GM12878 (cell line): ENCODE results near the gene FICD. TPM values are rescaled to one million over a fixed set of nuclear protein-coding genes. Genes with fewer than 3 reads are reported as not detected.

Experiments used
- ATAC-seq: fragments of 200-7000 bp; cut with Tn5 transposase; 3 replicates; pipeline ENCODE4 v1.9.1; 2020; ENCODE audit warnings: mild to moderate bottlenecking, moderate library complexity
- BruUV-seq: library from RNA; stranded (reverse); fragments of 400-500 nt; replicated peaks from 2 replicates; lab custom pipeline; 2021; lab: Mats Ljungman, UMichigan
- CTCF ChIA-PET: fragments of 300-600 bp; sonication (Branson Sonifier 250); formaldehyde crosslinking; extraction: SDS; loops from one replicate; lab custom pipeline; 2021; ENCODE audit warnings: inconsistent platforms; lab: Yijun Ruan, JAX
- POLR2A ChIA-PET: fragments of 350-600 bp; formaldehyde crosslinking; extraction: SDS; loops from one replicate; lab custom pipeline; 2021; ENCODE audit warnings: inconsistent platforms; lab: Charles Lee
- RAD21 ChIA-PET: fragments of 300-600 bp; sonication (Branson Sonifier 250); formaldehyde crosslinking; loops from one replicate; lab custom pipeline; 2023; ENCODE audit warnings: antibody characterized with exemption; ENCODE audit not compliant: unreplicated experiment; lab: Charles Lee
- SMC1A ChIA-PET: fragments of 300-600 bp; sonication (Branson Sonifier 250); formaldehyde crosslinking; loops from one replicate; lab custom pipeline; 2023; ENCODE audit not compliant: unreplicated experiment, uncharacterized antibody; lab: Charles Lee
- DNase-seq: peaks from one replicate; pipeline ENCODE4 v3.0.0-alpha.2; 2011; ENCODE audit warnings: low read depth, low spot score
- FAIRE-seq: peaks from 3 replicates; lab custom pipeline; 2011; peaks lifted over from hg19 to GRCh38; lab: Jason Lieb, UNC
- H2AFZ ChIP-seq: 2 replicates; pipeline ENCODE4 v1.6.0; 2011; ENCODE audit warnings: low read depth, low read length, control low read depth; ENCODE audit not compliant: control insufficient read depth
- H3K27ac ChIP-seq: 2 replicates; pipeline ENCODE4 v1.5.1; 2011; ENCODE audit warnings: control low read depth; ENCODE audit not compliant: control insufficient read depth, insufficient read depth
- H3K27me3 ChIP-seq, 2 experiments: replicated peaks in 1 of 2; 2 replicates each; pipeline versions ENCODE4 v1.6.0 to v1.6.1; 2011; ENCODE audit warnings: low read length in 1 of 2; ENCODE audit not compliant: control insufficient read depth in 2 of 2, insufficient read depth in 2 of 2
- H3K36me3 ChIP-seq, 2 experiments: 2 replicates each; pipeline ENCODE4 v1.5.1; 2011; ENCODE audit warnings: low read length in 1 of 2; ENCODE audit not compliant: control insufficient read depth in 2 of 2, insufficient read depth in 2 of 2
- H3K4me1 ChIP-seq: 2 replicates; pipeline ENCODE4 v1.6.1; 2011; ENCODE audit warnings: mild to moderate bottlenecking, low read length, moderate library complexity, mixed read lengths; ENCODE audit not compliant: control insufficient read depth, insufficient read depth
- H3K4me2 ChIP-seq: 2 replicates; pipeline ENCODE4 v1.6.0; 2011; ENCODE audit warnings: control low read depth; ENCODE audit not compliant: control insufficient read depth, insufficient read depth
- H3K4me3 ChIP-seq: fragments of 200-600 bp; sonication (generic); 2 replicates; pipeline ENCODE4 v1.5.1; 2016
- H3K79me2 ChIP-seq: 2 replicates; pipeline ENCODE4 v1.6.0; 2011; ENCODE audit warnings: low read length; ENCODE audit not compliant: control insufficient read depth, insufficient read depth
- H3K9ac ChIP-seq: 2 replicates; pipeline ENCODE4 v1.8.0; 2011; ENCODE audit warnings: low read length, control low read depth, mixed read lengths; ENCODE audit not compliant: control insufficient read depth, insufficient read depth
- H3K9me3 ChIP-seq: replicated peaks from 3 replicates; pipeline ENCODE4 v1.5.1; 2011; ENCODE audit warnings: mild to moderate bottlenecking, low read length; ENCODE audit not compliant: control insufficient read depth, insufficient read depth
- H4K20me1 ChIP-seq: 2 replicates; pipeline ENCODE4 v1.6.0; 2011; ENCODE audit not compliant: control insufficient read depth, insufficient read depth
- ASH2L ChIP-seq: fragments of 300-600, 200-600 bp; sonication (generic); IDR thresholded peaks from 2 replicates; pipeline ENCODE4 v1.6.1; 2017; ENCODE audit warnings: low read depth, mild to moderate bottlenecking, borderline replicate concordance
- BHLHE40 ChIP-seq, 2 experiments: fragments of 450-650 bp in 1 of 2; IDR thresholded peaks; 2 replicates each; pipeline ENCODE4 v1.6.1; 2011 to 2017; ENCODE audit warnings: low read depth in 2 of 2, borderline replicate concordance in 1 of 2, improper control_type of control experiment in 1 of 2, low read length in 1 of 2, mild to moderate bottlenecking in 1 of 2
- EED ChIP-seq: sonication (generic); IDR thresholded peaks from 2 replicates; pipeline ENCODE4 v1.6.1; 2016; ENCODE audit warnings: antibody characterized with exemption, low read depth
- EZH2 ChIP-seq: IDR thresholded peaks from 2 replicates; pipeline ENCODE4 v1.6.1; 2012; ENCODE audit warnings: low read depth, mild to moderate bottlenecking, control low read depth, inconsistent platforms, low read length, borderline replicate concordance; ENCODE audit not compliant: control insufficient read depth
- HDAC2 ChIP-seq: fragments of 200-600 bp; sonication (generic); IDR thresholded peaks from 2 replicates; pipeline ENCODE4 v1.6.1; 2017
- IKZF1 ChIP-seq: fragments of 450-650 bp; conservative IDR thresholded peaks from 2 replicates; pipeline ENCODE4 v1.6.1; 2017; ENCODE audit warnings: antibody characterized with exemption, mild to moderate bottlenecking
- JUND ChIP-seq: IDR thresholded peaks from 2 replicates; pipeline ENCODE4 v1.6.1; 2012; ENCODE audit warnings: low read depth, mild to moderate bottlenecking, low read length, improper control_type of control experiment, moderate library complexity
- MTA3 ChIP-seq: IDR thresholded peaks from 2 replicates; pipeline ENCODE4 v1.6.1; 2012; ENCODE audit warnings: low read length, inconsistent platforms, borderline replicate concordance
- MYC ChIP-seq: IDR thresholded peaks from 2 replicates; pipeline ENCODE4 v1.6.1; 2011; ENCODE audit warnings: mild to moderate bottlenecking, low read length, moderate library complexity, inconsistent platforms; ENCODE audit not compliant: insufficient read depth, insufficient replicate concordance, insufficient read length, severe bottlenecking
- PRDM15 ChIP-seq: fragments of 450-650 bp; formaldehyde crosslinking; IDR thresholded peaks from 2 replicates; pipeline ENCODE4 v1.4.0; 2020; ENCODE audit warnings: mild to moderate bottlenecking, moderate library complexity
- SIX5 ChIP-seq: IDR thresholded peaks from 2 replicates; pipeline ENCODE4 v1.6.1; 2011; ENCODE audit warnings: mild to moderate bottlenecking, low read depth, low read length, moderate library complexity; ENCODE audit not compliant: severe bottlenecking
- SKIL ChIP-seq: fragments of 450-650 bp; IDR thresholded peaks from 2 replicates; pipeline ENCODE4 v1.6.1; 2017; ENCODE audit warnings: mild to moderate bottlenecking, low read depth, inconsistent platforms; ENCODE audit not compliant: poor library complexity, severe bottlenecking
- SPI1 ChIP-seq: IDR thresholded peaks from 2 replicates; pipeline ENCODE4 v1.6.1; 2011; ENCODE audit warnings: low read depth, mild to moderate bottlenecking, low read length, moderate library complexity, borderline replicate concordance; ENCODE audit not compliant: insufficient read depth
- SREBF1 ChIP-seq: IDR thresholded peaks from 2 replicates; pipeline ENCODE4 v1.6.1; 2012; ENCODE audit warnings: mild to moderate bottlenecking, low read length
- TCF7 ChIP-seq: IDR thresholded peaks from 2 replicates; pipeline ENCODE4 v1.6.1; 2014; ENCODE audit warnings: antibody characterized with exemption, borderline replicate concordance
- YBX1 ChIP-seq: fragments of 450-650 bp; IDR thresholded peaks from 2 replicates; pipeline ENCODE4 v1.6.1; 2016; ENCODE audit warnings: antibody characterized with exemption
- ZNF217 ChIP-seq: fragments of 450-650 bp; IDR thresholded peaks from 2 replicates; pipeline ENCODE4 v1.6.1; 2017; ENCODE audit warnings: antibody characterized with exemption, mild to moderate bottlenecking
- ZNF384 ChIP-seq: IDR thresholded peaks from 2 replicates; pipeline ENCODE4 v1.6.1; 2012; ENCODE audit warnings: low read depth, mild to moderate bottlenecking, low read length, improper control_type of control experiment, borderline replicate concordance
- WGBS: methylation state at CpG from one replicate; pipeline ENCODE4 v1.1.6; 2016; ENCODE audit warnings: low lambda C conversion rate; ENCODE audit not compliant: insufficient replicate concordance, insufficient coverage; ENCODE audit errors: missing lambda C conversion rate; 5-methylcytosine and 5-hydroxymethylcytosine counted together
- in situ Hi-C: fragments of 300-500 bp; cut with MboI; formaldehyde crosslinking; loops from 9 replicates; pipeline ENCODE4 v1.14.3; 2018; ENCODE audit warnings: mixed read lengths
- intact Hi-C: fragments of 100-400 bp; cut with micrococcal nuclease; formaldehyde crosslinking; loops from one replicate; pipeline ENCODE4 v1.14.2; 2022; ENCODE audit not compliant: unreplicated experiment
- polyA plus RNA-seq, 11 experiments: library from polyadenylated mRNA; depleted of rRNA in 4 of 11; unstranded in 6 of 11; stranded (reverse) in 5 of 11; fragments of >200 nt; fragmentation: Nextera tagmentation in 4 of 11; fragmentation: Illumina TruSeq in 1 of 11; extraction: Ambion mirVana in 4 of 11; extraction: Trizol in 1 of 11; gene quantifications; 1 replicate in 1 of 11; 2 replicates in 10 of 11; pipeline versions ENCODE4 v1.2.1 to v1.2.3, GENCODE V29; 2011 to 2016; ENCODE audit warnings: inconsistent platforms in 2 of 11, missing spikeins in 2 of 11, low read depth in 1 of 11
- total RNA-seq, 4 experiments: library from RNA; depleted of rRNA in 3 of 4; stranded (reverse); fragments of >200 nt in 3 of 4; fragmentation: Illumina TruSeq in 1 of 4; extraction: Trizol in 1 of 4; gene quantifications; 2 replicates each; pipeline versions ENCODE4 v1.2.1 to v1.2.3, GENCODE V29; 2013 to 2021

FICD gene
- total and polyA plus RNA-seq, 10 of the 15 experiments (the other 5 are each of a cell fraction or from before 2014, with no cell fraction given) = 1.1 to 9.4 (median 4.3) TPM

GRCh38 chr12:108551535-108551934 is 36.5 kb downstream of the FICD start (continued):
- TF ChIP-seq EZH2 (no peak), SPI1 (0 out of 2 replicates have a peak, but pooled peaks have one; percentile 9), EED (no peak), SKIL (no peak), BHLHE40 (IDR thresholded peaks at IDR 0.05; ENCODE audit: borderline replicate concordance in 1 of 2, low read depth in 2 of 2, low read length in 1 of 2) (peak; percentile 72 to 81)

- ChIA-PET POLR2A (interaction anchor here (0.6 kb wide), 1 partner anchor 135 kb away, joined by 4 read pairs; no protein-coding TSS in a partner anchor), CTCF (interaction anchor here (1.2 to 1.7 kb wide), 2 partner anchors 8 to 12 kb away, joined by 4 read pairs; partner anchors contain the start of gene SART3), RAD21 (interaction anchor here (1.5 kb wide), 1 partner anchor 65 kb away, joined by 4 read pairs; no protein-coding TSS in a partner anchor), SMC1A (interaction anchor here (26.5 kb wide), 1 partner anchor 64 kb away, joined by 718 read pairs; no protein-coding TSS in a partner anchor)
- H3K9me3 ChIP-seq = no peaks in the 10 kb centered on the region
- H3K4me3 ChIP-seq = 0 out of 2 replicates have a peak overlapping the region, but pooled peaks have one; percentile 18
- no peaks in the 10 kb centered on the region; the same call in 1 of the 2 replicates for H4K20me1 ChIP-seq
- DNase-seq = no peak
- in situ Hi-C loops (no loop called here), intact Hi-C loops (no loop called here)
- no TSS peak for BruUV-seq
- H2AFZ ChIP-seq = no peak overlapping the region
- H3K27me3 ChIP-seq = no peaks in the 10 kb centered on the region
- no peak for FAIRE-seq
- H3K79me2 ChIP-seq = peaks cover 94% of the 10 kb centered on the region
- peaks cover 0 to 19% of the 10 kb centered on the region in 2 experiments; a peak in 2 of 4 replicates for H3K36me3 ChIP-seq
- 0 out of 2 replicates have a peak overlapping the region, but pooled peaks have one; percentile 5 for H3K4me2 ChIP-seq
- peaks cover 19% of the 10 kb centered on the region for H3K4me1 ChIP-seq
- WGBS = 98% methylated on average over 5 of the region's 5 CpGs
- no peak overlapping the region for H3K9ac ChIP-seq
- no peak overlapping the region for H3K27ac ChIP-seq
- no peak for ATAC-seq
- TF ChIP-seq SREBF1 (no peak), HDAC2 (no peak), SIX5 (no peak), ASH2L (no peak), YBX1 (no peak), MYC (no peak), IKZF1 (no peak), ZNF384 (no peak), JUND (no peak), MTA3 (no peak), TCF7 (no peak), PRDM15 (CRISPR knock-in tag) (no peak), ZNF217 (no peak)
These were observed 38.7 kb downstream of the FICD start for GRCh38 chr12:108553799-108554198.
